NCI-H2029 (cell line): Measurements from ENCODE around the gene TJP3.
"Not testable (repeated sequence)": the region's sequence is repeated elsewhere in the genome, so short reads cannot be mapped to it uniquely, and the experiment has no call there.

Experiments used
- DNase-seq: peaks from one replicate; lab custom pipeline; 2025; lab: John Stamatoyannopoulos, UW

The TJP3 gene

DNA sequence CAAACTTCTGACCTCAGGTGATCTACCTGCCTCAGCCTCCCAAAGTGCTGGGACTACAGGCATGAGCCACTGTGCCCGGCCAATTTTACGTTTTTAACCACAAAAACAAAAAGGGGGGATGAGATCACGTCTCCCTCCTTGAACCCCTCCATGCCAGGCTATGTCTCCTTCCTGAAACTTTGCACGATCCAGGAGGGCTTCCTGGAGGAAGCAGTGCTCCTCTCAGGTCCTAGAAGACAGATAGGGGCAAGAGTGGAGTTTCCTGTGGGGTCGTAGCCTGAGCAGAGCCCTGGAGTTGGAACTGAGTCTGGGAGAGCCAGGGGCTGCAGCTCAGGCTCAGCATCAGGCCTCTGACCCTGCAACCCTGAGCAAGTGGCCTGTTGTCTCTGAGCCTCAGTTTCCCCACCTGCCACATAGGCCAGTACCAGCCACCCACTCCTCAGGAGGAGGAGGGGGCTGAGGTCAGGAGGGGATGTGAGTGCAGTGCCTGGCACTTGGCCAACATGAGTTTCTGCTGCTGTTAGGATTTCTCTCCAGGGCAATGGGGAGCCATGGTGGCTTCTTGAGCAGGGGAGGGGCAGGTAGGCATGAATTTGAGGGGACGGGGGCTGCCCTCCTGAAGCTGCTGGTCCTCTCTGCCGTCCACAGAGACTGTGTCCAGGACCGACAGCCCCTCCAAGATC, 37.3 kb downstream of the TJP3 start:
- DNase-seq: no peak

DNA sequence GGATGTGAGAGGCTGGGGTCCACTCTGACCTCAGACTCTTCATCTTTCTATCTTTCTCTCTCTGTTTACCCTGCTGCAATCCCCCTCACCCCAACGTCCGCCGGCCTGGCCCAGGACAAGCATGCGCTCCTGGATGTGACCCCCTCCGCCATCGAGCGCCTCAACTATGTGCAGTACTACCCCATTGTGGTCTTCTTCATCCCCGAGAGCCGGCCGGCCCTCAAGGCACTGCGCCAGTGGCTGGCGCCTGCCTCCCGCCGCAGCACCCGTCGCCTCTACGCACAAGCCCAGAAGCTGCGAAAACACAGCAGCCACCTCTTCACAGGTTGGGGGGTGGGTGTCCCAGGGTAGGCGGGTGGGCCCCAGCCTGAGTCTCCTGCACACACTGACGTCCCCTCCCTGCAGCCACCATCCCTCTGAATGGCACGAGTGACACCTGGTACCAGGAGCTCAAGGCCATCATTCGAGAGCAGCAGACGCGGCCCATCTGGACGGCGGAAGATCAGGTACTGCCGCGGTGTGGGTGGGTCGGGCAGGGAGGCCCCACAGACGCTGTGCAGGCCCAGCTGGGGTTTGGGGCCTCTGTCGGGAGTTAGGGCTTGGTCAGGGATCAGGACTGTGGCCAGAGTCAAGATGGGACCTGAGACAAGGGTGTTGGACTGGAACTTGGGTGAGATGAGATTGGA, 38.3 kb downstream of the TJP3 start:
- DNase-seq: no peak

DNA sequence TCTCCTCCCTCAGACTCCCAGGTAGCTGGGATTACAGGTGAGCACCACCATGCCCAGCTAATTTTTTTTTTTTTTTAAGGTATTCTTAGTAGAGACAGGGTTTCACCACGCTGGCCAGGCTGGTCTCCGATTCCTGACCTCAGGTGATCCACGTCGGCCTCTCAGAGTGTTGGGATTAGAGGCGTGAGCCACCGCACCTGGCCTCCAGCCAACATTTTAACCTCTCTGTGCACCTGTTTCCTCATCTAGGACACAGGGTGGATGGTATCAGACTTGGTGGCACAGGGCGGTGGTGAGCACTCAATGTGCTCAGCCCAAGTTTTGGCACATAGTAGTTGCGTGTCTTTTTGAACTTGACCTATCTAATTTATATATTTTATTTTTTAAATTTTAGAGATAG, 40.8 kb downstream of the TJP3 start:
- peak; percentile 68 for DNase-seq

DNA sequence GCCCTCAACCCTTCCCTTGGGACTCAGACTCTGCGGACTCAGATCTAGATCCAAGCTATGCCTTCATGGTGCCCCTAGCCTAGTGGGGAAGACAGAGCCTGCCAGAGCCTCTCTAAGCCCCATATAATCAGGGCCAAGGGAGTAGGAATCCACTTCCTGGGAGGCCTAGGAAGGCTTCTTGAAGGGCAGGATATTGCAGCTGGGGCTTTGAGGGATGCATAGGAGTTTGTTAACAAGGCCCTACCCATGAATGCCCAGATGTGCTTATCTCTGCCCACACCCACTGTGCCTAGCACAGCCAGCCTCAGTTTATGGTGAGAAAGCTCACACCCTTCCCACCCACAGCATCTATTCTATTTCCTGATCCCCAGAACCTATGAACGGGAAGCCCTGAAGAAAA, 42.0 kb downstream of the TJP3 start:
- no peak for DNase-seq

DNA sequence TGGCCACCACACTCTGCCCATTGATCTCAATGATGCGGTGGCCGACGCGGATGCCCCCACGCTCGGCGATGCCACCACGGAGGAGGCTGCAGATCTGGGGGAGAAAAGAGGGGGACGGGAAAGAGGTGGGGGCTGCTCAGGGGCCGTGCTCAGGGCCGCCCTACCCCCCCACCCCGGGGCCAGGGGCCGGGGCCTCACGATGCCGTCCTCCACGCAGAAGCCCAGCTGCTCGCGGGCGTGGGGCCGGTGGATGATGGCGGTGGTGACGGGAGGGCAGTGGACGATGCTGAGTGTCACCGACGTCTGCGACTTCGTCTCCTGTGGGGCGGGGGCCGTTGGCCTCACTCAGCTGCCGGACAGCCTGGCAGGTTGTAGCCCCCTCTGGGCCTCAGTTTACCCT, 43.1 kb downstream of the TJP3 start:
- DNase-seq: no peak

DNA sequence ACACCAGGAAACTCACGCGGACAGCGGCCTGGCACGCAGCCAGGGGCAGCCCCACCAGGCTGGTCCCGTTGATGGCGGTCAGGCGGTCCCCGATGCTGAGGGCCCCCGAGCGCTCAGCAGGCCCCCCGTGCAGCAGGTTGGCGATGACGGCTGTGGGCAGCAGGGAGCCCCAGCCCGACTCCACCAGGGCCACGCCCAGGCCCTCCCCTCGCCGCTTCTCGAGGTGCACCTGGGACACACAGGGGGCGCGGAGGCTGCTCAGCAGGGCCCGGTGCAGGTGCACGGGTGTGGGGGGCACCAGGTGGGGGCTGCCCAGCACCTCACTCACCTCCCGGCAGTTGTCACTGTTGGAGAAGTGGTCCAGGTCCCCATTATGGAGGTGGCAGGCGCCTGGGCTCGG, 44.3 kb downstream of the TJP3 start:
- DNase-seq: no peak

DNA sequence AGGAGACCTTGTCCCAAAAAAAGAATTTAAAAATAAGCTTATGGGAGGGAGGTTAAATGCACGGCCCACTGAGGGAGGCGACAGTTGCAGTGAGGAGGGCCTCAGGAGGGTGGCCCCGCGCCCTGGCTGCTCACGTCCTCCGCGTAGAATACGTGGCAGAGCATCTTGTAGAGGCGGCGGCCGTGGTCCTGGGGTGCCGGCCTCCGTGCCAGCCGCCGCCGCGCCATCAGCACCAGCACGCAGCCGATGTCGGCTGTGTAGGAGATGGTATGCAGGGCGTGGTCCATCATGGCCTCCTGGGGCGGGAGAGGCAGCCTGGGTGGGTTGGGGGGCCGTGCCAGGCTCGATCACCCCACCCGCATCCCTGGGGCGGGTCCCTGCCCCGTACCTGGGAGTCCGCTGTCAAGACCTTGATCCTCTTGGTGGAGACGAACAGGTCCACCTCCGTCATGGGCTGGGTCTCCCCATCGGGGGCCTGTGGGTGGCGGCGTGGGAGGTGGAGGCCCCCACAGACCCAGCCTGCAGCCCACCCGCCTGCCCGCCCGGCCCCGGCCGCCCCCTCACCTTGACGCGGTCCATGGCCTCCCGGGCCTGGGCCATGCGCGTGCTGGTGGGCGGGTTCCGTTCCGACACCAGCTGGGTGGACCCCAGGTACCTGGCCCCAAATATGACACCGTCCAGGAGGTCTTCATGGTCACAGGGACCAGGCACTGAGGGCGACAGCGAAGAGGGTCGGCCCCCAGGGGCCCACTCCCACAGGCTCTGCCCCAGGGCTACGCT, 45.6 kb downstream of the TJP3 start:
- DNase-seq: no peak

DNA sequence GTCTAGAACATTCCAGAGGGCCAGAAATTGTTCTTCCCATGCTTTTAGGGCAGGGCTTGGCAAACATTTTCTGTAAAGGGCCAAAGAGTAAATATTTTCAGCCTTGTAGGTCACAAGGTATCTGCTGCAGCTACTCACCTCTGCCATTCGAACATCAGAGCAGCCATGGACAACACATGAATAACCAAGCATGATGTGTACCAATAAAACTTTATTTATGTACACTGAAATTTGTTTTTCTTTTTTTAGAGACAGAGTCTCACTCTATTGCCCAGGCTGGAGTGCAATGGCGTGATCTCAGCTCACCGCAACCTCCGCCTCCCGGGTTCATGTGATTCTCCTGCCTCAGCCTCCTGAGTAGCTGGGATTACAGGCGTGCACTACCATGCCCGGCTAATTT, 49.5 kb downstream of the TJP3 start:
- not testable (repeated sequence) for DNase-seq

DNA sequence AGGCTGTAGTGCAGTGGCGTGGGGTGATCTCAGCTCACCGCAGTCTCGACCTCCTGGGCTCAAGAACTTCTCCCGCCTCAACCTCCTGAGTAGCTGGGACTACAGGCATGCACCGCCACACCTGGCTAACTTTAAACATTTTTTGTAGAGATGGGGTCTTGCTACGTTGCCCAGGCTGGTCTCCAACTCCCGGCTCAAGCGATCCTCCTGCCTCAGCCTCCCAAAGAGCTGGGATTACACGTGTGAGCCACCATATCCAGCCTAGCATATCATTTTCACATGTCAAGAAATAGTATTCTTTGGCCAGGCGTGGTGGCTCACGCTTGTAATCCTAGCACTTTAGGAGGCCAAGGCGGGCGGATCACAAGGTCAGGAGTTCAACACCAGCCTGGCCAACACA, 50.1 kb downstream of the TJP3 start:
- DNase-seq: not testable (repeated sequence)

DNA sequence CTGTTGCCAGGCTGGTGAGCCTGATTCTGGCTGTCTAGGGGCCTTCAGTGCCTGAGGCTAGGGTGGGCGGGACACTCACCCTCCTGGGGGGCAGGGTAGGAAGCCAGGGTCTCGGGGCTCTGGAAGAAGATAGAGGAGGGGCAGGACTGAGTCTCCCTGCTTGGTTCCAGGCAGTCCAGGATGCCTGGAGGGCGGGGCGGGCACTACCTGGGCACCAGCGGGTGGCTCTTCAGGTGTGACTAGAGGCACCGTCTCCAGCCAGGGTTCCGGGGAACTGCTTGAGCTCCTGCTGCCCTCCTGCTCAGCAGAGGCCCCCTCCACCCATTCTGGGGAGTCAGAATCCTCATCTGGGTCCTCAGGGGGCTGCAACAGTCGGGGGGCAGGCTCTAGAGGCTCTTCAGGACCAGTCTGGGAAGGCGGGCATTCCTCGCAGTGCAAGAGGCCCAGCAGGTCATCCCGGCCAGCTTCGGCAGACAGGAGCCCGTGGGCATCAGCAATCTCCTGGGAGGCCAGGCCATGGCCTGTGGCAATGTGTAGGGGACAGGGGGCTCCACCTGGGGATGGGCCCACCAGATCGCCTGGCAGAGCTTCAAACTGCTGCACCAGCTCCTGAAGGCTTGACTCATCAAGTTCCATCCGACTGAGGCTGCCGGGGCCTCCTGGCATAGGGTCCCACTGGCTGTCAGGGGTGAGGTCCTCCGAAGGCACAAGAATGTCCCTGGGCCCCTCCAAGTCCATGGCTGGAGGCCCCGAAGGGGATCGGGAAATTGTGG, 51.5 kb downstream of the TJP3 start:
- DNase-seq: no peak

DNA sequence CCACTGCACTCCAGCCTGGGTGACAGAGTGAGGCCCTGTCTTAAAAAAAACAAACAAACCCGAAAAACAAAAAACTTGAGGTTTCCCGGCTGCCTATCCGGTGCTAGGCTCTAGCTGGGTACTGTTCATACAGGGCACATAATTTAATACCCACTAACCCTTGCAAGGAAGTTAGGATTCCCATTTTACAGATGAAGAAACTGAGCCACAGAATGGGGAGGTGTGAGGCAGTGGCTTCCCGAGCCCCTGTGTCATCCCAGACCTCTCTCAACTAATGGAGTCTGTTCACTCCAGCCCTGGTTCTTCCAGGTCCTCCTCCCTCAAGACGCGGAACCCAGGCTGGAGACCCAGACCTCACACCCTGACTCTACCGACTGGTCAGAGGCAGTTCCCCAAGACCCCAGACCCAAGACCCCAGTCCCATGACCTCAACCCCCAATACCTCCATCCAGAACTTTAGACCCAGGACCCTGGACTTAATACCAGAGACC, 52.7 kb downstream of the TJP3 start:
- DNase-seq: no peak

DNA sequence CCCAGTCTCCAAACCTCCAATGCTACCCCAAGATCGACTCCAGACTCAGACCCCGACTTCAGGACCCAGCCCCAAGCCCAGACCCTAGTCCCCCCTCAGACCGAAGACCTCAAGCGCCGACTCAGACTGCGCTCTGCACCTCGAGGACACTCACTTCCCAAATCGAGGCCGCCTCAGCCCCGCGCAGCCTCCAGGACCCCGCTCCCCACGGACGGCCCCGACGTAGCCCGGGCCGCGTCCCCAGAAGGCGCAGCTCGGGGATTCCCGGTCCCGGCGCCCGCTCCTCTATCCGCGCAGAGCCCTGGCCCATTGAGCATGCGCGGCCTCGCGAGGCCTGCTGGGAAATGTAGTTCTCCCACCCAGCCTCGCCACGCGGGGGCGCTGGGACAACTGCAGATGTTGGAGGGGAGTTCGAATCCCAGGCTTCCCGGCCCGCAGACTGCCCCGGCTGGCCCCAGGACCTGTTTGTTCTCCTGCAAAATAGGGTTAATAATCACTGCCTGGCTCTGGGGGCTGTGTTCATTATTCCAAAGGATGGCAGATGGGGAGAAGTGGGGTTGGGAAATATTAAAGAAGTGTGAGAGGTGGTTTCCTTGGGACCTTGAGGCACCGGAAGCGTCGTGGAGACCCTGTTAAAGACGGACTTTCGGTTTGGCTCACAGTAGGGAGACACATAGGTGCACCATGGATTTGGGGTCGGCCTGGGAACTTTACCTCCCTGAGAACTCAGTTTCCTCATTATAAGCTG, 53.4 kb downstream of the TJP3 start, which contains the start of gene APBA3:
Gene APBA3 (minus strand): TSS at position 311 of the 748 bp plus-strand sequence. CDS start 1,428 bp downstream, outside the sequence.
- peak; percentile 76 for DNase-seq

DNA sequence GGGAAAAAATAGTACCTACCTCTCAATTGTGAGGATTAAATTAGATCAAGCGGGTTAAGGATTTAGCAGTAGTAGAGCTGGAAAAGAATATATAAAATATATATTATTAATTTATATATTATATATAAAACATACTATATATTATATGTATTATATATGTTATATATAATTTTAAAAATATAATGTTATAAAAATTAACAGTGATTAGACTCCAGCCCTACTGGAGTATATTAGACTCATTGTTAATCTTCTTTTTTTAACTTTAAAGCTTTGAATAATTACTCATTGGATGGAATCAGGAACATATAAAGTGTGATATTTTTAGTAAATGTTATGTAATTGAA, 53.9 kb downstream of the TJP3 start:
- no peak for DNase-seq

DNA sequence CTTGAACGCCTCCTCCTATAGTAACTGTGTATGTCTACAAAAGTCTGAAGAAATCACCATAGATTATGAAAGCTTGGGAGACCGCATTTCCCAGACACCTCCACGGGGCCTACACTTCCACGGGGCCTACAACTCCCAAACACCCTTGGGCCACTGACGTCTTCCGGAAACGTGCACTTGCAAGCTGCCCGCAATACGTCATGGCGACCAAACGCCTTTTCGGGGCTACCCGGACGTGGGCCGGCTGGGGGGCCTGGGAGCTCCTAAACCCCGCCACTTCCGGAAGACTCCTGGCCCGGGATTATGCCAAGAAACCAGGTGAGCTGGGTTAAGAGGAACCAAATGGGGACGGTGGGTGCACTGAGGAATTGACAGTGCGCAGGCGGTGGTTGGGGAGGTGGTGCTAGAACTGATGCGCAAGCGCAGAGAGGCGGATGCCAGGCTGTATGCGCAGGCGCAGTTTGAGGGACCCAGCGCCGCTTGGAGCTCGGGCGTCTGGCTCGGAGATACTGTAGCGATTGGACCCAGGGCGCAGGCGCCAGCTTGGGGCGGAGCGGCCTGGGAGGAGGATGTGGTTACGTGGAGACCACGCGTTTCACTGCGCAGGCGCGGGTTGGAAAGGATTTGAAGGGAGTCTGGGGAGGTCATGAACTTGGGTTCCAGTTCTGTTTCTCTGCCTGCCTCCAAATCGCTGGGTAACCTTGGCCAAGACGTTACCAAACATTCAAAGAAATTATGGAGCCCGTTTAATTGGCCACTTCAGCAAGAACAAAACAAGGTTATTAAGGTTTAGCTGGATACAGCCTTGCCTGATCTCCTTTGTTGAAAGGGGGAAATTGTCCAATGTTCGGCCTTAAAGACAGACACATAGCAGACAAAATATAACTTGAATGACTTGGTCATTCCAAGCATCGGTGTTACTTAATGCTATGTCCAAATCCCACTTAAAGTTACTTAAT, 54.6 kb downstream of the TJP3 start, which contains the start of gene MRPL54:
Gene MRPL54 (plus strand): TSS at position 182 of the 959 bp plus-strand sequence. CDS start 19 bp downstream, at position 201.
- DNase-seq: peak; percentile 97

DNA sequence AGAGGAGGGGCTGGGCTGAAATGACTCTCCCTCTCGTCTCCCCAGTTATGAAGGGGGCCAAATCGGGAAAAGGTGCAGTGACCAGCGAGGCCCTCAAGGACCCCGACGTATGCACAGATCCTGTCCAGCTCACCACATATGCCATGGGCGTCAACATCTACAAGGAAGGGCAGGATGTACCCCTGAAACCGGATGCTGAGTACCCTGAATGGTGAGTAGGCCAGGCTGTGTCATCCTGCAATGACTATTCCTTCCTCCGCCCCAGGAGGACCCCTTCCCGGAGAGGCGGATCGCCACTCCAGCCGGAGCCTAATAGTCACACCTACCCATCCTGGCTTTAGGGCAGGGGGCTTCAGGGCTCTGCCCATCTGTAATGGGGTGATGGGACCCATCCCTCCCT, 56.9 kb downstream of the TJP3 start:
- DNase-seq: no peak

DNA sequence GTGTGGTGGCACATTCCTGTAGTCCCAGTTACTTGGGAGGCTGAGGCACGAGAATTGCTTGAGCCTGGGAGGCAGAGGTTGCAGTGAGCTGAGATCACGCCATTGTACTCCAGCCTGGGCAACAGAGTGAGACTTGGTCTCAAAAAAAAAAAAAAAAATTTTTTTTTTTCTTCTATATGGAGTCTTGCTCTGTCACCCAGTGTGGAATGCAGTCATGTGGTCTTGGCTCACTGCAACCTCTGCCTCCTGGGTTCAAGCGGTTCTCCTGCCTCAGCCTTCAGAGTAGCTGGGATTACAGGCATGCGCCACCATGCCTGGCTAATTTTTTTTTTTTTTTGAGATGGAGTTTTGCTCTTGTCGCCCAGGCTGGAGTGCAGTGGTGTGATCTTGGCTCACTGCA, 57.6 kb downstream of the TJP3 start:
- DNase-seq: not testable (repeated sequence)

DNA sequence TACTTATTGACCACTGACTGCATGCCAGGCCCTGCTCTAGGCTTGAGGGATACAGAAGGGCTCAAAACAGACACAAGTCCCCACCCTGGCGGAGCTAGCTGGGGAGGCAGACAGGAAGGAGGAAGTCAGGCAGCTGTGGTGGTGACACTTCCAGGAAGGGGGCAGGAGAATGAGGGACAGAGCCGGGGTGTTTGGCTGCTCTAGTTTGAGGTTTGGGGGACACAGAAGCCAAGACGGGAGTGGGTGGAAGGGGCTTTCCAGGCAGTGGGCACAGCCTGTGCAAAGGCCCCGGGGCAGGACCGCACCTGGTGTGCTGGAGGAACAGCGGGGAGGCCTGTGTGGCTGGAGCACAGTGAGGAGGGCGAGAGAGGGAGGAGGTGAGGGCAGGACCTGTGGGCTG, 58.3 kb downstream of the TJP3 start:
- DNase-seq: no peak

DNA sequence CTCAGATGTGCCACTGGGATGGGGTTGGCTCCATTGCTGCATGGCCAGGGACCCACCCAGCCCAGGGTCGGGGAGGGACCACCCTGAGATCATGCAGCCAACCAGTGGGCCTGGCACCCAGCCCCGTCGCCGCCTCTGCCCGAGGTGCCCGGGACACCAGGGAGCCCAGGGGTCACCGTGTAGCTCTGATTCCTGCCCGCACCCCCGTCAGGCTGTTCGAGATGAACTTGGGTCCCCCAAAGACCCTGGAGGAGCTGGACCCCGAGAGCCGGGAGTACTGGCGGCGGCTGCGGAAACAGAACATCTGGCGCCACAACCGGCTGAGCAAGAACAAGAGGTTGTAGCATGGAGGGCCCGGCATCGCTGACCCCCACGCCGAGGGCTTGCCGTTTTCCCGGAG, 58.9 kb downstream of the TJP3 start:
- no peak for DNase-seq

DNA sequence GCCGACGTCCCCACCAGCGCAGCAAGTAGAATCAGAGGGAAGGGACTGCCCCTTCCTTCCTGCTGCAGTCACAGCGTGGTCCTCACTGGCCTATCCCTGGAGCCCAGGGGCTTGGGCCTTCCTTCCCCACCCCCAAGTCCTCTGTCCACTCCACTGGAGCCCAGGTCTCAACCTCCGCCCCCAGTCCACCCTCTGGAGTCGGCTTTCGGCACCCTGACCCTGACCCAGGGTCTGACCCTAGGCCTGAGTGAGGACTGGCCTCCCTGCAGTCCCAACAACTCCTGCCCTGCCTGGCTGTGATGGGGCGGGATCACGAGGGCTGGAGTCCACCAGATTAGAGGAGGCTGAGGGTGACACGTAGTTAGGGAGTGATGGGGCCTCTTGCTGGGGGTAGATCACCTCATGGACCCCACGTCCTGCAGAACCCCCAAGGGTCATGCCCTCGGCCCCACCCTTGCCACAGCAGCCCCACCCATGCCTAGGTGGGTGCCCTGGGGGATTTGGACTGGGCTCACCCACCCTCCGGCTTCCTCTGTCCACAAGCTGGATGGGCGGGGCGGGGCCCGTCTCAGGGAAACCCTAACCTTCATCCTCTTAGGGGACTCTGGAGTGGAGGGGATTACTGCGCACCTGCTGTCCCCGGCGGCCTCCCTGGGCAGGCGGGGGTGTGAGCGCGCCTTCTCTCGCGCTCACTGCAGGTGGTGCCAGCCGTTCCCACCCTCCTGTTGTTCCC, 60.0 kb downstream of the TJP3 start:
- DNase-seq: no peak

DNA sequence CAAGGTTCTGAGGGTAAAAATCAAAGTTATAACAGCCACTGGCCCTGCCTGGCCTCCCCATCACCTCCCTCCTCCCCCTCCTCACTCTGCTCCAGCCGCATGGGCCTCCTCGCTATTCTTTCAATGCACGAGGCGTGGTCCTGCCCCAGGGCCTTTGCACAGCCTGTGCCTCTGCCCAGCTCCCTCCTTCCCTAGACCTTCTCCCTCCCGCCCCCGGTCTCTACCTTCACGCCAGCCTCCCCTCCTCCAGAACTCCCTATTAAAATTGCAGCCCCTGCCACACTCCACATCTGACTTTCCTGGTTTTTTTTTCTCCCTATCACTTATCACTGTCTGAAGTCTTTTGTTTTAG, 60.5 kb downstream of the TJP3 start:
- DNase-seq: no peak
